Esophagus muscularis mucosa (tissue), 3 donors: ENCODE data around the gene IRF8.

Experiments used
- EP300 ChIP-seq: sonication (generic); formaldehyde crosslinking; IDR thresholded peaks from one replicate; pipeline ENCODE4 v1.6.1; 2017; ENCODE audit warnings: antibody characterized with exemption
- POLR2A ChIP-seq: fragments of 450-650 bp; IDR thresholded peaks from one replicate; pipeline ENCODE4 v1.6.1; 2017; ENCODE audit warnings: antibody characterized with exemption, moderate library complexity, mild to moderate bottlenecking, low read depth
- POLR2AphosphoS5 ChIP-seq, 2 donors: sonication (generic); formaldehyde crosslinking; IDR thresholded peaks; one replicate each; pipeline ENCODE4 v1.6.1; 2017; ENCODE audit warnings: antibody characterized with exemption in 2 of 2

- no peak for TF ChIP-seq EP300
- no peak for TF ChIP-seq POLR2AphosphoS5 (IDR thresholded peaks at IDR 0.05)
- TF ChIP-seq POLR2A: no peak
Observed at GRCh38 chr16:85970738-85971137, 71.8 kb downstream of the IRF8 start.
